ENCODE data around the gene FGF2. TPM values are rescaled to one million over a fixed set of nuclear protein-coding genes. Genes with fewer than 3 reads are reported as not detected.
"Not testable (repeated sequence)": the region's sequence is repeated elsewhere in the genome, so short reads cannot be mapped to it uniquely, and the experiment has no call there.

FGF2 gene
- total RNA-seq, 1 experiment from 2014 or later = 48.5 TPM

GRCh38 chr4:122857160-122857559, 30.5 kb downstream of the FGF2 start:
- H3K27me3 ChIP-seq = no peaks in the 10 kb centered on the region
- H3K36me3 ChIP-seq = peaks cover 40% of the 10 kb centered on the region
- H3K9me3 ChIP-seq = no peaks in the 10 kb centered on the region
- H3K4me3 ChIP-seq = no peak overlapping the region
- no peak for DNase-seq

GRCh38 chr4:122858705-122859104, 32.1 kb downstream of the FGF2 start:
- Histone ChIP-seq H3K4me3 (no peak overlapping the region), H3K9me3 (no peaks in the 10 kb centered on the region)

GRCh38 chr4:122861172-122861943, 34.7 kb downstream of the FGF2 start:
- H3K27me3 ChIP-seq = no peaks in the 10 kb centered on the region
- peaks cover 2% of the 10 kb centered on the region; the same call in 1 of the 2 replicates for H3K9me3 ChIP-seq
- DNase-seq = no peak
- no peak overlapping the region for H3K4me3 ChIP-seq
- H3K36me3 ChIP-seq = peaks cover 47% of the 10 kb centered on the region

More at GRCh38 chr4:122858705-122859104, 32.1 kb downstream of the FGF2 start:
- Histone ChIP-seq H3K36me3 (peaks cover 32% of the 10 kb centered on the region), H3K27me3 (no peaks in the 10 kb centered on the region)
- no peak for DNase-seq

GRCh38 chr4:122863639-122864038, 37.0 kb downstream of the FGF2 start:
- Histone ChIP-seq H3K9me3 (peaks cover 2% of the 10 kb centered on the region), H3K27me3 (no peaks in the 10 kb centered on the region), H3K4me3 (no peak overlapping the region), H3K36me3 (peaks cover 68% of the 10 kb centered on the region)
- peak; percentile 26 for DNase-seq

GRCh38 chr4:122865425-122865824, 38.8 kb downstream of the FGF2 start:
- peaks cover 64% of the 10 kb centered on the region for H3K36me3 ChIP-seq
- no peak overlapping the region for H3K4me3 ChIP-seq
- H3K27me3 ChIP-seq = no peaks in the 10 kb centered on the region
- DNase-seq = no peak
- H3K9me3 ChIP-seq = peaks cover 8% of the 10 kb centered on the region

GRCh38 chr4:122868235-122868634, 41.6 kb downstream of the FGF2 start:
- H3K4me3 ChIP-seq, DNase-seq, H3K27me3 ChIP-seq: not testable (repeated sequence)
- peaks cover 14% of the 10 kb centered on the region for H3K9me3 ChIP-seq
- peaks cover 64% of the 10 kb centered on the region for H3K36me3 ChIP-seq

GRCh38 chr4:122873146-122873545, 46.5 kb downstream of the FGF2 start:
- Histone ChIP-seq H3K4me3 (no peak overlapping the region), H3K9me3 (peaks cover 12% of the 10 kb centered on the region)
- no peak for DNase-seq

GRCh38 chr4:122873821-122874593, 47.4 kb downstream of the FGF2 start:
- H3K36me3 ChIP-seq = peaks cover 58% of the 10 kb centered on the region
- H3K27me3 ChIP-seq = no peaks in the 10 kb centered on the region
- peaks cover 11% of the 10 kb centered on the region for H3K9me3 ChIP-seq
- H3K4me3 ChIP-seq = no peak overlapping the region
- DNase-seq = peak; percentile 17

More at GRCh38 chr4:122873146-122873545, 46.5 kb downstream of the FGF2 start:
- H3K36me3 ChIP-seq = peaks cover 58% of the 10 kb centered on the region
- no peaks in the 10 kb centered on the region for H3K27me3 ChIP-seq

GRCh38 chr4:122875949-122876348, 49.3 kb downstream of the FGF2 start:
- peaks cover 70% of the 10 kb centered on the region for H3K36me3 ChIP-seq
- H3K27me3 ChIP-seq = no peaks in the 10 kb centered on the region
- no peak overlapping the region for H3K4me3 ChIP-seq
- H3K9me3 ChIP-seq = peaks cover 6% of the 10 kb centered on the region
- no peak for DNase-seq

GRCh38 chr4:122876456-122876855, 49.8 kb downstream of the FGF2 start:
- Histone ChIP-seq H3K4me3 (no peak overlapping the region), H3K27me3 (no peaks in the 10 kb centered on the region), H3K9me3 (peaks cover 6% of the 10 kb centered on the region), H3K36me3 (peaks cover 71% of the 10 kb centered on the region)
- no peak for DNase-seq

GRCh38 chr4:122879001-122879400, 52.4 kb downstream of the FGF2 start:
- H3K4me3 ChIP-seq = no peak overlapping the region
- H3K27me3 ChIP-seq = no peaks in the 10 kb centered on the region
- H3K9me3 ChIP-seq = peaks cover 4% of the 10 kb centered on the region
- H3K36me3 ChIP-seq = peaks cover 90% of the 10 kb centered on the region
- DNase-seq = no peak

GRCh38 chr4:122882857-122883735, 56.5 kb downstream of the FGF2 start:
- no peak for DNase-seq
- Histone ChIP-seq H3K36me3 (peaks cover 98% of the 10 kb centered on the region), H3K4me3 (no peak overlapping the region), H3K27me3 (no peaks in the 10 kb centered on the region), H3K9me3 (peaks cover 4% of the 10 kb centered on the region)

GRCh38 chr4:122884499-122884898, 57.9 kb downstream of the FGF2 start:
- no peaks in the 10 kb centered on the region for H3K27me3 ChIP-seq
- DNase-seq = no peak
- H3K4me3 ChIP-seq = no peak overlapping the region
- peaks cover 93% of the 10 kb centered on the region for H3K36me3 ChIP-seq
- peaks cover 4% of the 10 kb centered on the region for H3K9me3 ChIP-seq

- peak; percentile 18 for DNase-seq
- Histone ChIP-seq H3K4me3 (no peak overlapping the region), H3K27me3 (no peaks in the 10 kb centered on the region), H3K9me3 (no peaks in the 10 kb centered on the region), H3K36me3 (peaks cover 80% of the 10 kb centered on the region)
Observed at GRCh38 chr4:122889726-122890125, 63.1 kb downstream of the FGF2 start.

GRCh38 chr4:122890147-122890795, 63.6 kb downstream of the FGF2 start:
- H3K36me3 ChIP-seq = peaks cover 74% of the 10 kb centered on the region
- no peak overlapping the region for H3K4me3 ChIP-seq
- no peaks in the 10 kb centered on the region for H3K27me3 ChIP-seq
- no peak for DNase-seq
- H3K9me3 ChIP-seq = no peaks in the 10 kb centered on the region

GRCh38 chr4:122894827-122895226, 68.2 kb downstream of the FGF2 start:
- Histone ChIP-seq H3K27me3 (no peaks in the 10 kb centered on the region), H3K9me3 (no peaks in the 10 kb centered on the region), H3K36me3 (peaks cover 63% of the 10 kb centered on the region), H3K4me3 (no peak overlapping the region)
- DNase-seq = no peak

All from MG63 (cell line).